SK-N-MC (cell line): ENCODE measurements around the gene APPBP2.

Experiments used
- EZH2 ChIP-seq: fragments of 200-600 bp; sonication (generic); IDR thresholded peaks from one replicate; pipeline ENCODE4 v1.6.1; 2017; ENCODE audit warnings: antibody characterized with exemption
- FOXP2 ChIP-seq: optimal IDR thresholded peaks from 2 replicates; pipeline ENCODE3; 2011; ENCODE audit warnings: mild to moderate bottlenecking, moderate library complexity; ENCODE audit not compliant: insufficient read depth; ENCODE audit errors: extremely low read length, control extremely low read depth
- POLR2AphosphoS5 ChIP-seq: IDR thresholded peaks from 2 replicates; pipeline ENCODE4 v1.6.1; 2012; ENCODE audit warnings: mild to moderate bottlenecking, low read depth, low read length, borderline replicate concordance

GRCh38 chr17:60496041-60496440, 30.0 kb downstream of the APPBP2 start:
- TF ChIP-seq EZH2, result no peak
- no peak for TF ChIP-seq POLR2AphosphoS5
- TF ChIP-seq FOXP2, result no peak
